Epithelial cell of proximal tubule (primary cell): Measurements from ENCODE around the gene CFL2. TPM values are rescaled to one million over a fixed set of nuclear protein-coding genes. Genes with fewer than 3 reads are reported as not detected.
"Not testable (repeated sequence)": the region's sequence is repeated elsewhere in the genome, so short reads cannot be mapped to it uniquely, and the experiment has no call there.

ENCODE experiments used
- DNase-seq: peaks from one replicate; pipeline ENCODE4 v3.0.0-alpha.2; 2011; ENCODE audit warnings: low read depth
- H3K4me3 ChIP-seq: 2 replicates; pipeline ENCODE4 v1.5.1; 2011; ENCODE audit warnings: low read depth, mild to moderate bottlenecking, low read length
- CTCF ChIP-seq: conservative IDR thresholded peaks from 2 replicates; pipeline ENCODE4 v1.5.1; 2012; ENCODE audit warnings: low read depth, mild to moderate bottlenecking, low read length
- total RNA-seq: library from RNA; depleted of rRNA; stranded (reverse); fragments of >200 nt; gene quantifications from 2 replicates; pipeline ENCODE4 v1.2.3, GENCODE V29; 2015

The CFL2 gene
- total RNA-seq, 1 donor from 2014 or later: 67.7 TPM

- no peak overlapping the region for H3K4me3 ChIP-seq
- no peak for TF ChIP-seq CTCF
- no peak for DNase-seq
Observed at GRCh38 chr14:34700622-34701130, 13.7 kb downstream of the CFL2 start.

- peak; percentile 75 for DNase-seq
- H3K4me3 ChIP-seq: no peak overlapping the region
- no peak for TF ChIP-seq CTCF
Observed at GRCh38 chr14:34699873-34700621, 14.3 kb downstream of the CFL2 start.

- not testable (repeated sequence) for DNase-seq, H3K4me3 ChIP-seq
Observed at GRCh38 chr14:34694216-34694615, 20.2 kb downstream of the CFL2 start.

GRCh38 chr14:34693228-34693939 is 21.0 kb downstream of the CFL2 start:
- H3K4me3 ChIP-seq: peak overlapping the region; percentile 47
- no peak for TF ChIP-seq CTCF
- DNase-seq: no peak

- peak overlapping the region; percentile 47 for H3K4me3 ChIP-seq
- TF ChIP-seq CTCF: no peak
- no peak for DNase-seq
Observed at GRCh38 chr14:34692898-34693227, 21.5 kb downstream of the CFL2 start.

GRCh38 chr14:34692348-34692747 is 22.0 kb downstream of the CFL2 start:
- H3K4me3 ChIP-seq: no peak overlapping the region
- TF ChIP-seq CTCF: no peak
- no peak for DNase-seq

GRCh38 chr14:34691206-34691605 is 23.2 kb downstream of the CFL2 start:
- TF ChIP-seq CTCF: no peak
- no peak for DNase-seq

More at GRCh38 chr14:34691206-34691605, 23.2 kb downstream of the CFL2 start:
- no peak overlapping the region for H3K4me3 ChIP-seq
